DMS114 treated with DMSO at 0.1 percent for 48 hours (cell line): ENCODE measurements around the gene IDUA.
"Not testable (repeated sequence)": the region's sequence is repeated elsewhere in the genome, so short reads cannot be mapped to it uniquely, and the experiment has no call there.

ENCODE experiments used
- DNase-seq: peaks from one replicate; lab custom pipeline; 2025; ENCODE audit not compliant: unreplicated experiment; lab: John Stamatoyannopoulos, UW

Gene IDUA

GRCh38 chr4:999240-999863, 12.5 kb downstream of the IDUA start:
- DNase-seq: not testable (repeated sequence)

DNA sequence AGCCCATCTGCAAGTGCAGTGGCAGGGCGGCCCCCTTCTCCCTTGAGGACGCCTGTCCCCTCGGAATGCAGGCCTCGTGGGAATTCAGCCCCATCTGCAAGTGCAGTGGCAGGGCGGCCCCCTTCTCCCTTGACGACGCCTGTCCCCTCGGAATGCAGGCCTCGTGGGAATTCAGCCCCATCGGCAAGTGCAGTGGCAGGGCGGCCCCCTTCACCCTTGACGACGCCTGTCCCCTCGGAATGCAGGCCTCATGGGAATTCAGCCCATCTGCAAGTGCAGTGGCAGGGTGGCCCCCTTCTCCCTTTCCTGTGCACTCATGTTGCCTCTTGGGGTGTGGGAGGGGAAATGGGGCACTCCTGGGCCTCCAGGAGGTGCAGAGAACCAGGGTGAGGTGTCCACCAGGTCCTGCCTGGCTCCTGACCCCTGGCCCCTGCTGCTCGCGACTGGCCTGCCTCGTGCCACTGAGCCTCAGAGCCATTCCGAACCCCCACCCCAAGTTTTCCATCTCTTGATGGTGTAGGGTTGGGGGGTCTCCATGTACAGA, 13.1 kb downstream of the IDUA start:
- DNase-seq: no peak

DNA sequence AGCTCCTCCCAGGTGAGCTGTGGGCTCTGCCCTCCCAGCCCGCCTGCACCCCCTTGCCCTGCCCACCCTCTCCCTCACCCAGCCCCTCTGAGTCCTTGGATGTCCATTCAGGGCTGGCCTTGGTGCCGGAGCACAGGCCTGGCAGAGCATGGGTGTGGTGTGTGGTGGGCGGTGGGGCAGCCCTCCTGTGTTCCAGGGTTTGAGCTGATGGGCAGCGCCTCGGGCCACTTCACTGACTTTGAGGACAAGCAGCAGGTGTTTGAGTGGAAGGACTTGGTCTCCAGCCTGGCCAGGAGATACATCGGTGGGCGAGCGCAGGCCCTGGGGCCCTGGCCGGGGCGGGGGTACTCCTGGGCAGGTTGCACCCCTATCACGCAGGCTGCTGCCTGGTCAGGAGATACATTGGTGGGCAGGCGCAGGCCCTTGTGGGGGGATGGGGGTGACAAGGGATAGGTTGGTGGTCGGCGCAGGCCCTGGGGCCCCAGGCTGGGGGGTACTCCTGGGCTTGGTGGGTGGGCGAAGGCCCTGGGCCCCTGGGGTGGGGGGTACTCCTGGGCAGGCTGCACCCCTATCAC, 13.9 kb downstream of the IDUA start:
- DNase-seq: no peak

DNA sequence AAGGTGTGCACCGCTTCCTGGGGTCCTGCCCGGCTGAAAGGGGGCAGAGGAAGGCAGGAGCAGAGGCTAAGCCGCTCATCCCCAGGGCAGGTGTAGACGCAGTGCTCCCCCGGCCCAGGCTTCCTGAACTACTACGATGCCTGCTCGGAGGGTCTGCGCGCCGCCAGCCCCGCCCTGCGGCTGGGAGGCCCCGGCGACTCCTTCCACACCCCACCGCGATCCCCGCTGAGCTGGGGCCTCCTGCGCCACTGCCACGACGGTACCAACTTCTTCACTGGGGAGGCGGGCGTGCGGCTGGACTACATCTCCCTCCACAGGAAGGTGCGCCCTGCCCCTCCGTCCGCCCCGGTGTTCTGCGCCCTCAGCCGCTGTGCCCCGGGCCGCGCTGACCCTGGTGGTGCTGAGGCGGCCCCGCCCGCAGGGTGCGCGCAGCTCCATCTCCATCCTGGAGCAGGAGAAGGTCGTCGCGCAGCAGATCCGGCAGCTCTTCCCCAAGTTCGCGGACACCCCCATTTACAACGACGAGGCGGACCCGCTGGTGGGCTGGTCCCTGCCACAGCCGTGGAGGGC, 14.8 kb downstream of the IDUA start:
- DNase-seq: no peak

DNA sequence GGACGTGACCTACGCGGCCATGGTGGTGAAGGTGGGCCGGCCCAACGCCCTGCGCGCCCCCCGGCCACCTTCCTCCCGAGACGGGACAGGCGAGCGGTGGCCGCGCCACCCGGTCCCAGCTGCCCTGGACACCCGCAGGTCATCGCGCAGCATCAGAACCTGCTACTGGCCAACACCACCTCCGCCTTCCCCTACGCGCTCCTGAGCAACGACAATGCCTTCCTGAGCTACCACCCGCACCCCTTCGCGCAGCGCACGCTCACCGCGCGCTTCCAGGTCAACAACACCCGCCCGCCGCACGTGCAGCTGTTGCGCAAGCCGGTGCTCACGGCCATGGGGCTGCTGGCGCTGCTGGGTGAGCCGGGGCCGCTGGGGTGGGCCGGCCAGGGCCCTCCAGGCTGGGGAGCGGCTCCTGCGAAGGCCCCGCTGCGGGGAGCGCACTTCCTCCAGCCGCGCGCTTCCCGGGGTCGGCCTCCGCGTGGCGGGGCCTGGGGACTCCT, 15.3 kb downstream of the IDUA start:
- no peak for DNase-seq

DNA sequence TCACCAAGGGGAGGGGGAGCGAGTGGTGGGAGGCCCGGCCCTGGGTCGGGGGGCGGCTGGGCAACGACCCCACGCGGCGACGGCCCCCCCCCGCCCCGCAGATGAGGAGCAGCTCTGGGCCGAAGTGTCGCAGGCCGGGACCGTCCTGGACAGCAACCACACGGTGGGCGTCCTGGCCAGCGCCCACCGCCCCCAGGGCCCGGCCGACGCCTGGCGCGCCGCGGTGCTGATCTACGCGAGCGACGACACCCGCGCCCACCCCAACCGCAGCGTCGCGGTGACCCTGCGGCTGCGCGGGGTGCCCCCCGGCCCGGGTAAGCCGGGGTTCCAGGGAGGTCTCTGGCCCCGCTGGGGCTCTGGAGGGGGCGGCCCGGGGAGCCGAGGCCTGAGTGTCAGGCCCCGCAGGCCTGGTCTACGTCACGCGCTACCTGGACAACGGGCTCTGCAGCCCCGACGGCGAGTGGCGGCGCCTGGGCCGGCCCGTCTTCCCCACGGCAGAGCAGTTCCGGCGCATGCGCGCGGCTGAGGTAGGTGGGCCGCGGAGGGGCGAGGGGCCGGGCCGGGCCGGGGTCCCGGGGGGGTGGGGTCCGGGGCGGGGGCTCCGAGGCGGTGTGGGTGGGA, 15.9 kb downstream of the IDUA start:
- DNase-seq: no peak

DNA sequence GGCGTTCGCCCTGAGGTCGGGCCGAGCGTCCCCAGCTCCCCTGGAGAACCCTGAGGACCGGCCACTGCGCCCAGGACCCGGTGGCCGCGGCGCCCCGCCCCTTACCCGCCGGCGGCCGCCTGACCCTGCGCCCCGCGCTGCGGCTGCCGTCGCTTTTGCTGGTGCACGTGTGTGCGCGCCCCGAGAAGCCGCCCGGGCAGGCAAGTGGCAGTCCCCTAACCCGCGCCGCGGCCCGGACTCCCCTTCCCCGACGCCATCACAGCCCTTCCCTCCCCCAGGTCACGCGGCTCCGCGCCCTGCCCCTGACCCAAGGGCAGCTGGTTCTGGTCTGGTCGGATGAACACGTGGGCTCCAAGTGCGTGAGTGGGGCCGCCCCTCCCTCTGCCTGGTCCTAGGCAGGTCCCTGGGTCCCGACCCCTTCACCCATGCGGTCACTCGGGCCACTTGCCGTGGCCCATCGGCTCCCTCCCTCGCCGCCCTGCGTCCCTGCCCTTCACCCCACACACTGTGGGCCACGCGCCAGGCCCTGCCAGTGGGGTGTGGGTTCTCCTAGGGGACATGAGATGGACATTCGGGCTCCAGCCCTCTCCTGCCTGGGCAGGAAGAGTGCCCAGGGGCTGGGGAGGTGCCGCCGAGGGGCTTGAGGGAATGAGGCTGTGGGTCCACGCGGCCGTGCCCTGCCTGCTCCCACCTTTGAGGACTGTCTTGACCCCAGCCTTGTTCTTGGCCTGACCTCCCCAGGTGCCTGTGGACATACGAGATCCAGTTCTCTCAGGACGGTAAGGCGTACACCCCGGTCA, 16.6 kb downstream of the IDUA start:
- no peak for DNase-seq

GRCh38 chr4:1004071-1004418, 17.2 kb downstream of the IDUA start:
- DNase-seq: no peak

DNA sequence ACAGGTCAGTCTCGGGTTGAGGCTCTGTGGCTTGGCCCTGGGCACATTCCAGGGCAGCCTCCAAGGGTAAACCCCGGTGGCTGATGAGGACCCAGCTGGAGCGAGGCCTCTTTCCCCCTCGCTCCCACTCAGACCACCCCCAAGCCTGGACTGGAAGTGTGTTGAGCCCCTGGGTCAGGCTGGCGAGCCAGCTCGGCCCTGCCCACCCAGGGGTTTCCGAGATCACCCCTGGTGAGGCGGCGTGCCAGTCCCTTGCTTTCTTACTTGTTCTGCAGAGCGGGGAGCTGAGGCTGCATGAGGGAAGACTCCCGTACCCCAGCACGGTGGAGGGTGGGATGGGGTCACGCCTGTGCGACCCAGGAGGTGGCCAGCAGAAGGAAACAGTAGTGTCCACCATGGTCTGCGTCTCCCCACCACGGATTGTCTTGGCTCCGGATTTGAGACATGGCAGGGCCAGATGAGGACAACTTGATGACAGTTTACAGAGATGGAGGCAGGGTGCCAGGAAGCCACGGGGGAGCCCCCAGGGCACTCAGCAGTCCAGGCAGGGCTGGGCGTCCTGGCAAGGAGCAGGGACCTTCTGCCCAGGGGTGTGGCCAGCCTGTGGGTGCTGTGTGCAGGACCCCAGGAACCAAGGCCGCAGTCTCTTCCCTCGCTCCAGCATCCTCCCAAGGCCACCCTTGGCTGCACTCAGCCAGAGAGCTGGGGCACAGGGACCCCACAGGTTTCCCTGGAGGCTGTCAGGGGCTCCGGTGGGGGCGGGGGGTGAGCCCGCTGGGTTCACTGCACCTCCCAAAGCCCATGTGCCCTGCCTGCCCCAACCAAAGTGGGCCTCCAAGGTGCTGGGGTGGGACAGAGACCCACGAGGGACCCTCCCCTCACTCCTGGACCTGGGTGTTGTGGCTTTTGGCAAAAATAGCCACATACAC, 18.0 kb downstream of the IDUA start:
- DNase-seq: no peak

DNA sequence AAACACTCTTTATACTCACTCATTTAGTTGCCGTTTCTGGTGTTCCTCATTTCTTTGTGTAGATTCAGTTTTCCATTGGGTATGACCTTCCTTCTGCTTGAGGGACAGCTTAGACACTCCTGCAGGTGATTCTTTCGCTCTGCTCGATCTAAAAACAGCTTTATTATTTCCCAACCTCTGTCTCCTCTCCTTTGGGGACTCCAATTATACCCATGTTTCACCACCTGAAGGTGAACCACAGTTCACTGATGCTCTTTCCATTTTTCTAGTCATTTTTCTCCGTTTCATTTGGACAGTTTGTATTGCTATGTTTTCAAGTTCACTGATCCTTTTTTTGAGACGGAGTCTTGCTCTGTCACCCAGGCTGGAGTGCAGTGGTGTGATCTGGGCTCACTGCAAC, 20.0 kb downstream of the IDUA start:
- no peak for DNase-seq

- DNase-seq: no peak
Measured at GRCh38 chr4:1008840-1009541, 22.1 kb downstream of the IDUA start.

GRCh38 chr4:1009542-1010394, 22.9 kb downstream of the IDUA start:
- DNase-seq: no peak

GRCh38 chr4:1010395-1011021, 23.7 kb downstream of the IDUA start:
- no peak for DNase-seq

GRCh38 chr4:1011022-1011665, 24.3 kb downstream of the IDUA start, which contains the start of gene FGFRL1:
FGFRL1 (plus strand) TSS chr4:1011626; CDS start chr4:1012486, 860 bp downstream.
- DNase-seq: peak; percentile 71

- DNase-seq: no peak
Measured at GRCh38 chr4:1011666-1012033, 24.8 kb downstream of the IDUA start.

- DNase-seq: no peak
Measured at GRCh38 chr4:1012034-1012739, 25.3 kb downstream of the IDUA start.
